ENCODE results near the gene SLC24A3. TPM values are rescaled to one million over a fixed set of nuclear protein-coding genes. Genes with fewer than 3 reads are reported as not detected.
A peak's percentile ranks its signal among the peaks of the same experiment; 100 is the strongest.

Gene SLC24A3
- total and polyA plus RNA-seq, 4 donors, result 1.9 to 8.4 (median 5.8) TPM

- DNase-seq (no peak), ATAC-seq (ENCODE audit: insufficient read depth, low FRiP score) (no peak)
- 90% methylated on average over 3 of the region's 3 CpGs for WGBS, 2 donors
- Histone ChIP-seq H3K36me3 (ENCODE audit: control insufficient read depth in 4 of 4, insufficient read depth in 4 of 4, low read length in 4 of 4) (no peaks in the 10 kb centered on the region), H3K27me3 (ENCODE audit: control insufficient read depth in 3 of 3, insufficient read depth in 3 of 3, low read length in 2 of 3) (no peaks in the 10 kb centered on the region), H3K9ac (ENCODE audit: insufficient read depth in 1 of 2, low read length in 2 of 2) (no peak overlapping the region), H3K9me3 (ENCODE audit: control insufficient read depth in 4 of 4, insufficient read depth in 3 of 4, low read length in 3 of 4) (no peaks in the 10 kb centered on the region), H3K4me3 (no peak overlapping the region), H3K4me1 (ENCODE audit: control insufficient read depth in 5 of 5, insufficient read depth in 5 of 5, low read length in 5 of 5) (peaks cover 0 to 8% (median 0%) of the 10 kb centered on the region in 5 donors), H3K27ac (ENCODE audit: low read depth in 1 of 2, low read length in 1 of 2) (no peak overlapping the region)
- no peak for TF ChIP-seq CTCF (IDR thresholded peaks at IDR 0.05; ENCODE audit: control extremely low read depth, extremely low read depth)
These were observed 161.8 kb downstream of the SLC24A3 start for GRCh38 chr20:19374216-19374615.

GRCh38 chr20:19375395-19375794, 163.0 kb downstream of the SLC24A3 start:
- ATAC-seq (ENCODE audit: insufficient read depth, low FRiP score) (no peak), DNase-seq (peak in 1 of 3 donors; percentile 10)
- no peak overlapping the region for H3K4me3 ChIP-seq
- TF ChIP-seq CTCF (IDR thresholded peaks at IDR 0.05; ENCODE audit: control extremely low read depth, extremely low read depth), result no peak
- WGBS, 2 donors, result 17 to 41% methylated on average over 6 of the region's 6 CpGs
- peaks cover 0 to 5% (median 0%) of the 10 kb centered on the region in 5 donors for H3K4me1 ChIP-seq (ENCODE audit: control insufficient read depth in 5 of 5, insufficient read depth in 5 of 5, low read length in 5 of 5)
- H3K9me3 ChIP-seq (ENCODE audit: control insufficient read depth in 4 of 4, insufficient read depth in 3 of 4, low read length in 3 of 4), result no peaks in the 10 kb centered on the region
- no peaks in the 10 kb centered on the region for H3K36me3 ChIP-seq (ENCODE audit: control insufficient read depth in 4 of 4, insufficient read depth in 4 of 4, low read length in 4 of 4)
- H3K9ac ChIP-seq (ENCODE audit: insufficient read depth in 1 of 2, low read length in 2 of 2), result no peak overlapping the region
- no peak overlapping the region for H3K27ac ChIP-seq (ENCODE audit: low read depth in 1 of 2, low read length in 1 of 2)
- H3K27me3 ChIP-seq (ENCODE audit: control insufficient read depth in 3 of 3, insufficient read depth in 3 of 3, low read length in 2 of 3), result no peaks in the 10 kb centered on the region

- ATAC-seq (ENCODE audit: insufficient read depth, low FRiP score) (no peak), DNase-seq (no peak)
- 39 to 61% methylated on average over 2 of the region's 2 CpGs for WGBS, 2 donors
- Histone ChIP-seq H3K27ac (ENCODE audit: low read depth in 1 of 2, low read length in 1 of 2) (no peak overlapping the region), H3K4me3 (no peak overlapping the region), H3K9me3 (ENCODE audit: control insufficient read depth in 4 of 4, insufficient read depth in 3 of 4, low read length in 3 of 4) (no peaks in the 10 kb centered on the region), H3K4me1 (ENCODE audit: control insufficient read depth in 5 of 5, insufficient read depth in 5 of 5, low read length in 5 of 5) (peaks cover 0 to 2% (median 0%) of the 10 kb centered on the region in 5 donors), H3K27me3 (ENCODE audit: control insufficient read depth in 3 of 3, insufficient read depth in 3 of 3, low read length in 2 of 3) (no peaks in the 10 kb centered on the region), H3K9ac (ENCODE audit: insufficient read depth in 1 of 2, low read length in 2 of 2) (no peak overlapping the region), H3K36me3 (ENCODE audit: control insufficient read depth in 4 of 4, insufficient read depth in 4 of 4, low read length in 4 of 4) (no peaks in the 10 kb centered on the region)
- TF ChIP-seq CTCF (IDR thresholded peaks at IDR 0.05; ENCODE audit: control extremely low read depth, extremely low read depth), result no peak
These were observed 163.4 kb downstream of the SLC24A3 start for GRCh38 chr20:19375801-19376200.

Data from lung (tissue), 12 donors.